OCI-LY3 (cell line): ENCODE data around the gene SNRNP35.

Experiments used
- CTCF ChIP-seq: fragments of 200-600, 300-600 bp; sonication (generic); IDR thresholded peaks from 2 replicates; pipeline ENCODE4 v1.5.1; 2014; ENCODE audit warnings: antibody characterized with exemption, low read length, low read depth
- EZH2phosphoT487 ChIP-seq: fragments of 200-600 bp; shearing (Covaris generic); IDR thresholded peaks from 2 replicates; pipeline ENCODE4 v1.6.1; 2018; ENCODE audit warnings: antibody characterized with exemption, mixed run types, low read depth

- TF ChIP-seq CTCF, result no peak
- TF ChIP-seq EZH2phosphoT487, result no peak
Measured at GRCh38 chr12:123489580-123489979, 31.6 kb downstream of the SNRNP35 start.
